HEK293 (cell line): Measurements from ENCODE around the gene VCAM1.

Experiments used
- CTCF ChIA-PET: fragments of 350-600 bp; formaldehyde crosslinking; extraction: SDS; loops from one replicate; lab custom pipeline; 2021; ENCODE audit warnings: antibody characterized with exemption; lab: Yijun Ruan, JAX
- POLR2A ChIA-PET: fragments of 300-600 bp; formaldehyde crosslinking; extraction: SDS; loops from one replicate; lab custom pipeline; 2020; ENCODE audit warnings: antibody characterized with exemption, inconsistent platforms; lab: Yijun Ruan, JAX
- H3K27ac ChIP-seq: fragments of 200-500 bp; sonication (Bioruptor generic); 2 replicates; pipeline ENCODE4 v1.5.1; 2014; ENCODE audit warnings: low read depth, low read length, control low read depth, inconsistent platforms; ENCODE audit errors: extremely low read depth
- H3K36me3 ChIP-seq, 2 experiments: fragments of 200-500 bp in 1 of 2; sonication (Bioruptor generic) in 1 of 2; 1 replicate in 1 of 2; 2 replicates in 1 of 2; pipeline ENCODE4 v1.5.1; 2014 to 2017; ENCODE audit warnings: inconsistent platforms in 2 of 2, low read length in 2 of 2; ENCODE audit not compliant: control insufficient read depth in 2 of 2, insufficient read depth in 1 of 2
- H3K4me1 ChIP-seq: fragments of 200-500 bp; sonication (Bioruptor generic); 2 replicates; pipeline ENCODE4 v1.5.1; 2014; ENCODE audit warnings: mild to moderate bottlenecking, low read length, inconsistent platforms; ENCODE audit not compliant: control insufficient read depth, insufficient read depth
- H3K4me3 ChIP-seq: 2 replicates; pipeline ENCODE4 v1.5.1; 2011; ENCODE audit warnings: low read depth, mild to moderate bottlenecking, control low read depth, low read length, moderate library complexity
- H3K9me3 ChIP-seq: fragments of 200-500 bp; sonication (Bioruptor generic); 2 replicates; pipeline ENCODE4 v1.5.1; 2014; ENCODE audit warnings: low read depth, low read length, inconsistent platforms; ENCODE audit not compliant: control insufficient read depth, insufficient read depth
- ATF2 ChIP-seq: fragments of 450-650 bp; formaldehyde crosslinking; IDR thresholded peaks from 2 replicates; pipeline ENCODE4 v1.5.1; 2016; ENCODE audit warnings: missing biosample characterization, missing genetic modification characterization, low read depth
- GLIS2 ChIP-seq: fragments of 450-650 bp; formaldehyde crosslinking; IDR thresholded peaks from 2 replicates; pipeline ENCODE4 v1.5.1; 2016; ENCODE audit warnings: missing biosample characterization, missing genetic modification characterization
- PATZ1 ChIP-seq: fragments of 450-650 bp; formaldehyde crosslinking; IDR thresholded peaks from 2 replicates; pipeline ENCODE4 v1.5.1; 2016; ENCODE audit warnings: missing biosample characterization, missing genetic modification characterization
- SP2 ChIP-seq: fragments of 450-650 bp; formaldehyde crosslinking; IDR thresholded peaks from 2 replicates; pipeline ENCODE4 v1.5.1; 2016; ENCODE audit warnings: missing biosample characterization, missing genetic modification characterization
- YY1 ChIP-seq: fragments of 450-650 bp; formaldehyde crosslinking; IDR thresholded peaks from 2 replicates; pipeline ENCODE4 v1.5.1; 2018; ENCODE audit warnings: missing biosample characterization, missing genetic modification characterization
- ZBTB20 ChIP-seq: fragments of 450-650 bp; formaldehyde crosslinking; IDR thresholded peaks from 2 replicates; pipeline ENCODE4 v1.5.1; 2016; ENCODE audit warnings: missing biosample characterization, missing genetic modification characterization
- ZBTB26 ChIP-seq: fragments of 450-650 bp; formaldehyde crosslinking; optimal IDR thresholded peaks from 2 replicates; pipeline ENCODE3; 2016; ENCODE audit warnings: missing biosample characterization, mild to moderate bottlenecking, missing genetic modification characterization
- ZFP69B ChIP-seq: fragments of 450-650 bp; formaldehyde crosslinking; IDR thresholded peaks from 2 replicates; pipeline ENCODE4 v1.5.1; 2016; ENCODE audit warnings: missing biosample characterization, missing genetic modification characterization
- ZNF10 ChIP-seq: fragments of 450-650 bp; formaldehyde crosslinking; IDR thresholded peaks from 2 replicates; pipeline ENCODE4 v1.5.1; 2017; ENCODE audit warnings: missing biosample characterization, missing genetic modification characterization
- ZNF148 ChIP-seq: fragments of 450-650 bp; formaldehyde crosslinking; IDR thresholded peaks from 2 replicates; pipeline ENCODE4 v1.5.0; 2017; ENCODE audit warnings: missing biosample characterization, missing genetic modification characterization, borderline replicate concordance
- ZNF155 ChIP-seq: fragments of 450-650 bp; formaldehyde crosslinking; IDR thresholded peaks from 2 replicates; pipeline ENCODE4 v1.5.1; 2016; ENCODE audit warnings: missing biosample characterization, missing genetic modification characterization
- ZNF202 ChIP-seq: fragments of 450-650 bp; formaldehyde crosslinking; IDR thresholded peaks from 2 replicates; pipeline ENCODE4 v1.5.1; 2016; ENCODE audit warnings: missing biosample characterization, missing genetic modification characterization, borderline replicate concordance
- ZNF239 ChIP-seq: fragments of 450-650 bp; formaldehyde crosslinking; IDR thresholded peaks from 2 replicates; pipeline ENCODE4 v1.5.1; 2016; ENCODE audit warnings: missing biosample characterization, missing genetic modification characterization
- ZNF248 ChIP-seq: fragments of 450-650 bp; formaldehyde crosslinking; IDR thresholded peaks from 2 replicates; pipeline ENCODE4 v1.5.1; 2017; ENCODE audit warnings: missing biosample characterization, missing genetic modification characterization
- ZNF324 ChIP-seq: fragments of 450-650 bp; formaldehyde crosslinking; IDR thresholded peaks from 2 replicates; pipeline ENCODE4 v1.5.1; 2016; ENCODE audit warnings: missing biosample characterization, missing genetic modification characterization
- ZNF341 ChIP-seq: fragments of 450-650 bp; formaldehyde crosslinking; IDR thresholded peaks from 2 replicates; pipeline ENCODE4; 2016; ENCODE audit warnings: low read depth, missing biosample characterization, missing genetic modification characterization
- ZNF37A ChIP-seq: fragments of 450-650 bp; IDR thresholded peaks from 2 replicates; pipeline ENCODE4 v1.5.1; 2018; ENCODE audit warnings: missing biosample characterization, missing genetic modification characterization
- ZNF394 ChIP-seq: fragments of 450-650 bp; formaldehyde crosslinking; IDR thresholded peaks from 2 replicates; pipeline ENCODE4 v1.5.1; 2016; ENCODE audit warnings: missing biosample characterization, missing genetic modification characterization, mild to moderate bottlenecking, moderate library complexity, borderline replicate concordance
- ZNF426 ChIP-seq: fragments of 450-650 bp; formaldehyde crosslinking; IDR thresholded peaks from 2 replicates; pipeline ENCODE4 v1.5.1; 2017; ENCODE audit warnings: missing biosample characterization, missing genetic modification characterization, mild to moderate bottlenecking, inconsistent platforms, moderate library complexity
- ZNF558 ChIP-seq: fragments of 450-650 bp; formaldehyde crosslinking; IDR thresholded peaks from 2 replicates; pipeline ENCODE4 v1.5.1; 2016; ENCODE audit warnings: missing biosample characterization, missing genetic modification characterization
- ZNF596 ChIP-seq: fragments of 450-650 bp; IDR thresholded peaks from 2 replicates; pipeline ENCODE4 v1.5.0; 2018; ENCODE audit warnings: missing biosample characterization, mild to moderate bottlenecking, missing genetic modification characterization, moderate library complexity
- ZNF623 ChIP-seq: fragments of 450-650 bp; formaldehyde crosslinking; IDR thresholded peaks from 2 replicates; pipeline ENCODE4 v1.5.1; 2016; ENCODE audit warnings: missing biosample characterization, missing genetic modification characterization
- ZNF626 ChIP-seq: fragments of 450-650 bp; sonication (Bioruptor Pico); formaldehyde crosslinking; IDR thresholded peaks from 2 replicates; pipeline ENCODE4 v1.5.1; 2018; ENCODE audit warnings: missing biosample characterization, missing genetic modification characterization, inconsistent platforms
- ZNF645 ChIP-seq: fragments of 450-650 bp; formaldehyde crosslinking; IDR thresholded peaks from 2 replicates; pipeline ENCODE4; 2016; ENCODE audit warnings: missing biosample characterization, missing genetic modification characterization
- ZNF776 ChIP-seq: fragments of 450-650 bp; formaldehyde crosslinking; IDR thresholded peaks from 2 replicates; pipeline ENCODE4 v1.5.0; 2017; ENCODE audit warnings: missing biosample characterization, missing genetic modification characterization, borderline replicate concordance
- ZNF785 ChIP-seq: fragments of 450-650 bp; formaldehyde crosslinking; IDR thresholded peaks from 2 replicates; pipeline ENCODE4 v1.5.1; 2016; ENCODE audit warnings: missing biosample characterization, missing genetic modification characterization
- ZNF837 ChIP-seq: fragments of 450-650 bp; formaldehyde crosslinking; IDR thresholded peaks from 2 replicates; pipeline ENCODE4 v1.5.1; 2016; ENCODE audit warnings: missing biosample characterization, missing genetic modification characterization
- ZSCAN18 ChIP-seq: fragments of 450-650 bp; formaldehyde crosslinking; IDR thresholded peaks from 2 replicates; pipeline ENCODE4 v1.5.1; 2016; ENCODE audit warnings: missing biosample characterization, missing genetic modification characterization

VCAM1 gene

GRCh38 chr1:100760511-100760910 is 41.0 kb downstream of the VCAM1 start:
- H3K4me3 ChIP-seq: no peak overlapping the region
- no peak overlapping the region for H3K27ac ChIP-seq
- H3K9me3 ChIP-seq: no peaks in the 10 kb centered on the region
- ChIA-PET CTCF (interaction anchor here (0.5 kb wide), 1 partner anchor 316 kb away, joined by 3 read pairs; no protein-coding TSS in a partner anchor), POLR2A (no interaction called here)
- no peaks in the 10 kb centered on the region for H3K36me3 ChIP-seq
- no peaks in the 10 kb centered on the region for H3K4me1 ChIP-seq
- TF ChIP-seq ZBTB20 (no peak), ZNF596 (tag by site-specific recombination) (no peak), ZSCAN18 (tag by site-specific recombination) (no peak), ZBTB26 (tag by site-specific recombination) (no peak), ZNF324 (tag by site-specific recombination) (no peak), ZNF426 (tag by site-specific recombination) (no peak), PATZ1 (no peak), ZNF776 (tag by site-specific recombination) (no peak), GLIS2 (tag by site-specific recombination) (no peak), ZNF645 (tag by site-specific recombination) (no peak), SP2 (no peak)

GRCh38 chr1:100762461-100762860 is 42.9 kb downstream of the VCAM1 start:
- Histone ChIP-seq H3K4me1 (no peaks in the 10 kb centered on the region), H3K9me3 (no peaks in the 10 kb centered on the region), H3K36me3 (no peaks in the 10 kb centered on the region), H3K27ac (no peak overlapping the region), H3K4me3 (no peak overlapping the region)
- CTCF ChIA-PET: no interaction called here
- POLR2A ChIA-PET: no interaction called here
- TF ChIP-seq ZNF558 (tag by site-specific recombination) (no peak), ZNF148 (tag by site-specific recombination) (no peak), ATF2 (tag by site-specific recombination) (no peak), YY1 (tag by site-specific recombination) (no peak), ZFP69B (no peak), ZNF10 (no peak), ZNF248 (tag by site-specific recombination) (no peak), ZNF394 (tag by site-specific recombination) (no peak), ZNF626 (tag by site-specific recombination) (no peak), ZNF596 (tag by site-specific recombination) (no peak), ZNF341 (tag by site-specific recombination) (no peak), ZNF623 (no peak), ZNF239 (tag by site-specific recombination) (no peak), ZNF837 (tag by site-specific recombination) (no peak), ZNF785 (tag by site-specific recombination) (no peak), ZNF202 (tag by site-specific recombination) (no peak), ZNF155 (tag by site-specific recombination) (no peak), ZNF37A (tag by site-specific recombination) (no peak)
